SJSA1 (cell line): Measurements from ENCODE around the gene ASTL. TPM values are rescaled to one million over a fixed set of nuclear protein-coding genes. Genes with fewer than 3 reads are reported as not detected.
A peak's percentile ranks its signal among the peaks of the same experiment; 100 is the strongest.

Experiments used
- DNase-seq, 2 experiments: peaks; one replicate each; pipeline ENCODE4 v3.0.0-alpha.2; 2015 to 2020; ENCODE audit warnings: low spot score in 2 of 2, low read depth in 1 of 2
- H3K27ac ChIP-seq: fragments of 250-450 bp; sonication (Bioruptor Pico); 2 replicates; pipeline ENCODE4 v1.5.1; 2020; ENCODE audit warnings: mild to moderate bottlenecking, moderate library complexity
- H3K27me3 ChIP-seq: fragments of 250-450 bp; sonication (Bioruptor Pico); replicated peaks from 2 replicates; pipeline ENCODE4 v1.5.1; 2020; ENCODE audit warnings: mild to moderate bottlenecking, moderate library complexity
- H3K36me3 ChIP-seq: fragments of 250-450 bp; sonication (Bioruptor Pico); 2 replicates; pipeline ENCODE4 v1.5.1; 2020; ENCODE audit warnings: mild to moderate bottlenecking
- H3K4me1 ChIP-seq: fragments of 250-450 bp; sonication (Bioruptor Pico); replicated peaks from 2 replicates; pipeline ENCODE4 v1.6.1; 2021; ENCODE audit warnings: mild to moderate bottlenecking
- H3K4me3 ChIP-seq: fragments of 250-450 bp; sonication (Bioruptor Pico); 2 replicates; pipeline ENCODE4 v1.5.1; 2020; ENCODE audit warnings: mild to moderate bottlenecking
- H3K9me3 ChIP-seq: fragments of 250-450 bp; sonication (Bioruptor Pico); replicated peaks from 2 replicates; pipeline ENCODE4 v1.5.1; 2020; ENCODE audit warnings: mild to moderate bottlenecking
- total RNA-seq: library from RNA; depleted of rRNA; stranded (reverse); fragments of >200 nt; shearing (Covaris generic); gene quantifications from 2 replicates; pipeline ENCODE4 v1.2.3, GENCODE V29; 2014

ASTL gene
- total RNA-seq, 1 experiment from 2014 or later = not detected

GRCh38 chr2:96123290-96123689 lies 15.0 kb downstream of the ASTL start:
- DNase-seq = no peak
- Histone ChIP-seq H3K27me3 (peaks cover 63% of the 10 kb centered on the region), H3K27ac (no peak overlapping the region)

GRCh38 chr2:96122391-96122790 lies 15.9 kb downstream of the ASTL start:
- DNase-seq = no peak
- Histone ChIP-seq H3K27ac (no peak overlapping the region), H3K27me3 (peaks cover 70% of the 10 kb centered on the region)

More at GRCh38 chr2:96123290-96123689, 15.0 kb downstream of the ASTL start:
- H3K4me1 ChIP-seq = no peaks in the 10 kb centered on the region
- no peaks in the 10 kb centered on the region for H3K9me3 ChIP-seq
- H3K4me3 ChIP-seq = no peak overlapping the region
- H3K36me3 ChIP-seq = no peaks in the 10 kb centered on the region

GRCh38 chr2:96121414-96121813 lies 16.9 kb downstream of the ASTL start:
- Histone ChIP-seq H3K27ac (no peak overlapping the region), H3K9me3 (peaks cover 6% of the 10 kb centered on the region), H3K4me1 (peaks cover 11% of the 10 kb centered on the region), H3K36me3 (no peaks in the 10 kb centered on the region), H3K4me3 (no peak overlapping the region), H3K27me3 (peaks cover 70% of the 10 kb centered on the region)
- DNase-seq = no peak

More at GRCh38 chr2:96122391-96122790, 15.9 kb downstream of the ASTL start:
- Histone ChIP-seq H3K9me3 (no peaks in the 10 kb centered on the region), H3K4me1 (peaks cover 1% of the 10 kb centered on the region), H3K36me3 (no peaks in the 10 kb centered on the region), H3K4me3 (no peak overlapping the region)

GRCh38 chr2:96120991-96121390 lies 17.3 kb downstream of the ASTL start:
- Histone ChIP-seq H3K4me1 (peaks cover 12% of the 10 kb centered on the region), H3K27ac (no peak overlapping the region), H3K9me3 (peaks cover 9% of the 10 kb centered on the region), H3K27me3 (peaks cover 70% of the 10 kb centered on the region), H3K4me3 (no peak overlapping the region), H3K36me3 (no peaks in the 10 kb centered on the region)
- no peak for DNase-seq

GRCh38 chr2:96120091-96120720 lies 18.1 kb downstream of the ASTL start:
- Histone ChIP-seq H3K4me3 (no peak overlapping the region), H3K27me3 (peaks cover 75% of the 10 kb centered on the region), H3K4me1 (peaks cover 12% of the 10 kb centered on the region), H3K27ac (no peak overlapping the region), H3K36me3 (no peaks in the 10 kb centered on the region), H3K9me3 (peaks cover 12% of the 10 kb centered on the region)
- no peak for DNase-seq

- no peaks in the 10 kb centered on the region for H3K36me3 ChIP-seq
- H3K4me3 ChIP-seq = no peak overlapping the region
- H3K27me3 ChIP-seq = peaks cover 68% of the 10 kb centered on the region
- H3K27ac ChIP-seq = no peak overlapping the region
- no peak for DNase-seq
- H3K4me1 ChIP-seq = peaks cover 12% of the 10 kb centered on the region
- H3K9me3 ChIP-seq = peaks cover 12% of the 10 kb centered on the region
Measured at GRCh38 chr2:96119389-96119751, 18.9 kb downstream of the ASTL start.

GRCh38 chr2:96118698-96119388 lies 19.5 kb downstream of the ASTL start:
- Histone ChIP-seq H3K4me3 (no peak overlapping the region), H3K36me3 (no peaks in the 10 kb centered on the region), H3K27ac (no peak overlapping the region), H3K27me3 (peaks cover 62% of the 10 kb centered on the region), H3K9me3 (peaks cover 12% of the 10 kb centered on the region), H3K4me1 (peaks cover 12% of the 10 kb centered on the region)
- no peak for DNase-seq

GRCh38 chr2:96117701-96118588 lies 20.4 kb downstream of the ASTL start:
- Histone ChIP-seq H3K9me3 (peaks cover 12% of the 10 kb centered on the region), H3K4me1 (peaks cover 12% of the 10 kb centered on the region), H3K36me3 (no peaks in the 10 kb centered on the region), H3K27ac (no peak overlapping the region), H3K27me3 (peaks cover 60% of the 10 kb centered on the region), H3K4me3 (no peak overlapping the region)
- no peak for DNase-seq

GRCh38 chr2:96116879-96117533 lies 21.3 kb downstream of the ASTL start:
- DNase-seq = peak in 1 of 2 experiments; percentile 28
- Histone ChIP-seq H3K27ac (no peak overlapping the region), H3K36me3 (no peaks in the 10 kb centered on the region), H3K4me1 (peaks cover 12% of the 10 kb centered on the region), H3K27me3 (peaks cover 53% of the 10 kb centered on the region), H3K4me3 (peak overlapping the region; percentile 21), H3K9me3 (peaks cover 12% of the 10 kb centered on the region)

GRCh38 chr2:96116424-96116878 lies 21.9 kb downstream of the ASTL start, which contains the start of gene ADRA2B:
ADRA2B (minus strand) TSS chr2:96116571; CDS start chr2:96116149, 422 bp downstream.
- Histone ChIP-seq H3K9me3 (peaks cover 12% of the 10 kb centered on the region), H3K4me3 (peak within 1 kb of the TSS; percentile 21), H3K4me1 (peaks cover 12% of the 10 kb centered on the region), H3K27ac (no peak within 1 kb of the TSS), H3K36me3 (no peaks in the 10 kb centered on the region), H3K27me3 (peaks cover 47% of the 10 kb centered on the region)
- no peak for DNase-seq

- Histone ChIP-seq H3K27ac (no peak overlapping the region), H3K36me3 (no peaks in the 10 kb centered on the region), H3K9me3 (peaks cover 12% of the 10 kb centered on the region), H3K4me3 (no peak overlapping the region), H3K27me3 (peaks cover 41% of the 10 kb centered on the region), H3K4me1 (peaks cover 12% of the 10 kb centered on the region)
- DNase-seq = no peak
Measured at GRCh38 chr2:96115631-96116423, 22.5 kb downstream of the ASTL start.

- peaks cover 38% of the 10 kb centered on the region for H3K27me3 ChIP-seq
Measured at GRCh38 chr2:96114903-96115581, 23.3 kb downstream of the ASTL start.

More at GRCh38 chr2:96114903-96115581, 23.3 kb downstream of the ASTL start:
- Histone ChIP-seq H3K4me1 (peaks cover 12% of the 10 kb centered on the region), H3K4me3 (no peak overlapping the region), H3K27ac (no peak overlapping the region), H3K36me3 (no peaks in the 10 kb centered on the region), H3K9me3 (peaks cover 12% of the 10 kb centered on the region)
- no peak for DNase-seq
